Caco-2 (cell line): Measurements from ENCODE around the gene PCDH15. TPM values are rescaled to one million over a fixed set of nuclear protein-coding genes. Genes with fewer than 3 reads are reported as not detected.

Source experiments
- BruUV-seq: library from RNA; stranded (reverse); fragments of 400-500 nt; replicated peaks from 2 replicates; lab custom pipeline; 2021; lab: Mats Ljungman, UMichigan
- CTCF ChIA-PET: fragments of 300-600 bp; sonication (Branson Sonifier 250); formaldehyde crosslinking; loops from one replicate; lab custom pipeline; 2022; ENCODE audit warnings: antibody characterized with exemption; lab: Charles Lee
- POLR2A ChIA-PET: fragments of 300-600 bp; sonication (Branson Sonifier 250); formaldehyde crosslinking; loops from one replicate; lab custom pipeline; 2022; ENCODE audit warnings: antibody characterized with exemption; lab: Charles Lee
- DNase-seq, 2 experiments: peaks; one replicate each; pipeline versions ENCODE4 v3.0.0 to v3.0.0-alpha.2; 2020 to 2022
- H3K27me3 ChIP-seq: replicated peaks from 2 replicates; pipeline ENCODE4 v1.6.0; 2011; ENCODE audit warnings: low read length; ENCODE audit not compliant: control insufficient read depth, insufficient read depth
- H3K36me3 ChIP-seq: 2 replicates; pipeline ENCODE4 v1.5.1; 2011; ENCODE audit warnings: low read length; ENCODE audit not compliant: control insufficient read depth, insufficient read depth
- H3K4me1 ChIP-seq: fragments of 250-450 bp; sonication (Bioruptor Pico); 2 replicates; pipeline ENCODE4 v1.5.1; 2020; ENCODE audit warnings: mild to moderate bottlenecking
- H3K4me3 ChIP-seq: 2 replicates; pipeline ENCODE4 v1.5.1; 2011; ENCODE audit warnings: low read depth, mild to moderate bottlenecking, control low read depth, low read length
- H3K9me3 ChIP-seq: fragments of 250-450 bp; sonication (Bioruptor Pico); 2 replicates; pipeline ENCODE4 v1.5.1; 2020; ENCODE audit warnings: mild to moderate bottlenecking, moderate library complexity
- H3K27ac Mint-ChIP-seq: one replicate; pipeline ENCODE4 v1.8.0; 2022; ENCODE audit warnings: mixed read lengths; ENCODE audit not compliant: unreplicated experiment
- H3K27me3 Mint-ChIP-seq: one replicate; pipeline ENCODE4 v1.8.0; 2022; ENCODE audit warnings: mixed read lengths; ENCODE audit not compliant: insufficient read depth, unreplicated experiment
- H3K36me3 Mint-ChIP-seq: one replicate; pipeline ENCODE4 v1.8.0; 2022; ENCODE audit warnings: mild to moderate bottlenecking, mixed read lengths; ENCODE audit not compliant: insufficient read depth, unreplicated experiment
- H3K4me1 Mint-ChIP-seq: one replicate; pipeline ENCODE4 v1.8.0; 2022; ENCODE audit warnings: low read depth, mixed read lengths; ENCODE audit not compliant: unreplicated experiment
- H3K4me3 Mint-ChIP-seq: one replicate; pipeline ENCODE4 v1.8.0; 2022; ENCODE audit warnings: mild to moderate bottlenecking, moderate library complexity, mixed read lengths; ENCODE audit not compliant: unreplicated experiment
- H3K9me3 Mint-ChIP-seq: one replicate; pipeline ENCODE4 v1.8.0; 2022; ENCODE audit warnings: mixed read lengths; ENCODE audit not compliant: unreplicated experiment
- intact Hi-C: fragments of 100-400 bp; cut with micrococcal nuclease; formaldehyde crosslinking; loops from one replicate; pipeline ENCODE4 v1.10.0; 2022; ENCODE audit not compliant: unreplicated experiment
- total RNA-seq: library from RNA; stranded (reverse); gene quantifications from 2 replicates; pipeline ENCODE4 v1.2.3, GENCODE V29; 2022
- TF ChIP-seq, protein P1 (sequence below), 2 experiments: fragments of 200-600 bp in 1 of 2; IDR thresholded peaks; 1 replicate in 1 of 2; 2 replicates in 1 of 2; pipeline versions ENCODE4 v1.5.1 to v1.8.0; 2011 to 2022; ENCODE audit warnings: antibody characterized with exemption in 1 of 2, control low read depth in 1 of 2, inconsistent platforms in 1 of 2, low read depth in 1 of 2, low read length in 1 of 2, mild to moderate bottlenecking in 1 of 2, moderate library complexity in 1 of 2; ENCODE audit not compliant: insufficient read depth in 1 of 2, severe bottlenecking in 1 of 2, unreplicated experiment in 1 of 2

PCDH15 gene
- total RNA-seq, 1 experiment from 2014 or later = 0.02 TPM

- DNase-seq = no peak
- Histone ChIP-seq H3K36me3 (no peaks in the 10 kb centered on the region), H3K27me3 (no peaks in the 10 kb centered on the region), H3K4me1 (no peaks in the 10 kb centered on the region), H3K9me3 (no peaks in the 10 kb centered on the region), H3K4me3 (no peak overlapping the region)
- H3K4me3 Mint-ChIP-seq = no peak overlapping the region
- no peaks in the 10 kb centered on the region for H3K36me3 Mint-ChIP-seq
- no peaks in the 10 kb centered on the region for H3K27me3 Mint-ChIP-seq
- BruUV-seq = no TSS peak
- ChIA-PET CTCF (no interaction called here), POLR2A (no interaction called here)
- H3K4me1 Mint-ChIP-seq = no peaks in the 10 kb centered on the region
- intact Hi-C loops = no loop called here
- no peaks in the 10 kb centered on the region for H3K9me3 Mint-ChIP-seq
- TF ChIP-seq, protein P1, sequence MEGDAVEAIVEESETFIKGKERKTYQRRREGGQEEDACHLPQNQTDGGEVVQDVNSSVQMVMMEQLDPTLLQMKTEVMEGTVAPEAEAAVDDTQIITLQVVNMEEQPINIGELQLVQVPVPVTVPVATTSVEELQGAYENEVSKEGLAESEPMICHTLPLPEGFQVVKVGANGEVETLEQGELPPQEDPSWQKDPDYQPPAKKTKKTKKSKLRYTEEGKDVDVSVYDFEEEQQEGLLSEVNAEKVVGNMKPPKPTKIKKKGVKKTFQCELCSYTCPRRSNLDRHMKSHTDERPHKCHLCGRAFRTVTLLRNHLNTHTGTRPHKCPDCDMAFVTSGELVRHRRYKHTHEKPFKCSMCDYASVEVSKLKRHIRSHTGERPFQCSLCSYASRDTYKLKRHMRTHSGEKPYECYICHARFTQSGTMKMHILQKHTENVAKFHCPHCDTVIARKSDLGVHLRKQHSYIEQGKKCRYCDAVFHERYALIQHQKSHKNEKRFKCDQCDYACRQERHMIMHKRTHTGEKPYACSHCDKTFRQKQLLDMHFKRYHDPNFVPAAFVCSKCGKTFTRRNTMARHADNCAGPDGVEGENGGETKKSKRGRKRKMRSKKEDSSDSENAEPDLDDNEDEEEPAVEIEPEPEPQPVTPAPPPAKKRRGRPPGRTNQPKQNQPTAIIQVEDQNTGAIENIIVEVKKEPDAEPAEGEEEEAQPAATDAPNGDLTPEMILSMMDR (IDR thresholded peaks at IDR 0.05; ENCODE audit: insufficient read depth in 1 of 2, low read depth in 1 of 2, low read length in 1 of 2, severe bottlenecking in 1 of 2, unreplicated experiment in 1 of 2) = no peak
- H3K27ac Mint-ChIP-seq = no peak overlapping the region
Measured at GRCh38 chr10:54478601-54479000, 322.4 kb downstream of the PCDH15 start.

- no peaks in the 10 kb centered on the region for H3K36me3 Mint-ChIP-seq
Measured at GRCh38 chr10:54477738-54478137, 323.3 kb downstream of the PCDH15 start.

DNA sequence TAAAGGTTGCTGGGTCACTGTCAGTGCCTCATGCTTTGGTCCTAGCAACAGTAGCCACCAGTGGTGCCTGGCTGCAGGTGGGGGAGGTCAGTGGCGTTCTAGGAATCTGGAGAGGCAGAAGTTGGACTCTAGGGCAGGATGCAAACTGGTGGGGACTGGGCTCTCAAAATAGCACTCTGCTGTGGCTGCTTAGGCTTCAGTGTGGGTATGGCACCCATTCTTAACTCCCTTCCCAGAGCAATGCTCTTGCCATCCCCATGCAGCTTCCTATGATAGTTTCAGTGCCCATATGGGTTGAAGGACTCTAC lies 330.8 kb downstream of the PCDH15 start:
- Histone ChIP-seq H3K9me3 (no peaks in the 10 kb centered on the region), H3K4me3 (no peak overlapping the region), H3K27me3 (no peaks in the 10 kb centered on the region), H3K36me3 (no peaks in the 10 kb centered on the region), H3K4me1 (no peaks in the 10 kb centered on the region)
- no TSS peak for BruUV-seq
- ChIA-PET POLR2A (no interaction called here), CTCF (no interaction called here)
- DNase-seq = no peak
- Mint-ChIP-seq H3K4me1 (peaks cover 9% of the 10 kb centered on the region), H3K9me3 (no peaks in the 10 kb centered on the region), H3K4me3 (no peak overlapping the region), H3K27me3 (peaks cover 2% of the 10 kb centered on the region), H3K27ac (no peak overlapping the region), H3K36me3 (no peaks in the 10 kb centered on the region)
- TF ChIP-seq, protein P1 (IDR thresholded peaks at IDR 0.05; ENCODE audit: insufficient read depth in 1 of 2, low read depth in 1 of 2, low read length in 1 of 2, severe bottlenecking in 1 of 2, unreplicated experiment in 1 of 2) = no peak
- intact Hi-C loops = no loop called here

More at GRCh38 chr10:54477738-54478137, 323.3 kb downstream of the PCDH15 start:
- H3K4me3 ChIP-seq = no peak overlapping the region
- no peak for DNase-seq
- Mint-ChIP-seq H3K9me3 (no peaks in the 10 kb centered on the region), H3K4me1 (no peaks in the 10 kb centered on the region), H3K27me3 (no peaks in the 10 kb centered on the region), H3K27ac (no peak overlapping the region), H3K4me3 (no peak overlapping the region)
- H3K9me3 ChIP-seq = no peaks in the 10 kb centered on the region
- POLR2A ChIA-PET = no interaction called here
- TF ChIP-seq, protein P1 (IDR thresholded peaks at IDR 0.05; ENCODE audit: insufficient read depth in 1 of 2, low read depth in 1 of 2, low read length in 1 of 2, severe bottlenecking in 1 of 2, unreplicated experiment in 1 of 2) = no peak
- intact Hi-C loops = no loop called here
- no peaks in the 10 kb centered on the region for H3K27me3 ChIP-seq
- BruUV-seq = no TSS peak
- no peaks in the 10 kb centered on the region for H3K36me3 ChIP-seq
- CTCF ChIA-PET = no interaction called here
- no peaks in the 10 kb centered on the region for H3K4me1 ChIP-seq
